Memory B cell (primary cell): ENCODE results near the gene OR2S2.

Source experiments
- ATAC-seq: fragments of 150-1000 bp; cut with Tn5 transposase; 2 replicates; pipeline ENCODE4 v1.10.0; 2021; ENCODE audit warnings: low read depth, mild to moderate bottlenecking, moderate library complexity
- DNase-seq, 2 donors: peaks; one replicate each; pipeline ENCODE4 v3.0.0; 2022; ENCODE audit warnings: low spot score in 2 of 2
- H3K27ac Mint-ChIP-seq: one replicate; pipeline ENCODE4 v1.8.0; 2022; ENCODE audit warnings: mild to moderate bottlenecking, moderate library complexity, mixed read lengths
- H3K27me3 Mint-ChIP-seq: one replicate; pipeline ENCODE4 v1.8.0; 2022; ENCODE audit warnings: mixed read lengths
- H3K36me3 Mint-ChIP-seq: one replicate; pipeline ENCODE4 v1.8.0; 2022; ENCODE audit warnings: mild to moderate bottlenecking, mixed read lengths
- H3K4me1 Mint-ChIP-seq: one replicate; pipeline ENCODE4 v1.8.0; 2022; ENCODE audit warnings: mixed read lengths
- H3K4me3 Mint-ChIP-seq: one replicate; pipeline ENCODE4 v1.8.0; 2022; ENCODE audit warnings: mild to moderate bottlenecking, moderate library complexity, mixed read lengths
- H3K9me3 Mint-ChIP-seq: one replicate; pipeline ENCODE4 v1.8.0; 2022; ENCODE audit warnings: mixed read lengths

OR2S2 gene

DNA sequence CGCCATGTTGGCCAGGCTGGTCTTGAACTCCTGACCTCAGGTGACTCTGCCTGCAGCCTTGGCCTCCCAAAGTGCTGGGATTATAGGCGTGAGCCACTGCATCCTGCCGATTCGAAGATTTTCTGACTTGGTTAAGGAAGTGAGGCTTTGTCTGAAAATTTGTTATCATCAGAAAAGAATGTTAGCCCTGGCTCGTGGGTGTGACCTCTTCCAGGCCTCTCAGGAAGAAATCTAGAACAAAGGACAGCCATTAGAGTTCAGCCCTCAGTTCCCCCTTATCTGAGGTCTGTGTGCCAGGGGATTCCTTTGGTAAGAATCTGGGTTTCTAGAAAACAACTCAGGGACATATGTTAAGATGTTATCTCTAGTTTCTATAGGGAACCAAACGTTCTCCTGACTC is 6.2 kb downstream of the OR2S2 start:
- H3K9me3 Mint-ChIP-seq, result no peaks in the 10 kb centered on the region
- DNase-seq (no peak), ATAC-seq (no peak)
- H3K27ac Mint-ChIP-seq, result no peak overlapping the region
- H3K27me3 Mint-ChIP-seq, result peaks cover 18% of the 10 kb centered on the region
- H3K4me3 Mint-ChIP-seq, result no peak overlapping the region
- no peaks in the 10 kb centered on the region for H3K4me1 Mint-ChIP-seq
- H3K36me3 Mint-ChIP-seq, result no peaks in the 10 kb centered on the region

GRCh38 chr9:35948901-35949318 is 9.0 kb downstream of the OR2S2 start:
- H3K27ac Mint-ChIP-seq, result no peak overlapping the region
- peaks cover 17% of the 10 kb centered on the region for H3K27me3 Mint-ChIP-seq
- H3K4me1 Mint-ChIP-seq, result peaks cover 4% of the 10 kb centered on the region
- H3K4me3 Mint-ChIP-seq, result no peak overlapping the region
- DNase-seq, result no peak
- ATAC-seq, result no peak
- no peaks in the 10 kb centered on the region for H3K36me3 Mint-ChIP-seq
- no peaks in the 10 kb centered on the region for H3K9me3 Mint-ChIP-seq

GRCh38 chr9:35948451-35948850 is 9.5 kb downstream of the OR2S2 start:
- Mint-ChIP-seq H3K27me3 (peaks cover 17% of the 10 kb centered on the region), H3K4me3 (no peak overlapping the region), H3K36me3 (no peaks in the 10 kb centered on the region), H3K4me1 (peaks cover 4% of the 10 kb centered on the region), H3K27ac (no peak overlapping the region), H3K9me3 (no peaks in the 10 kb centered on the region)
- ATAC-seq (no peak), DNase-seq (no peak)

DNA sequence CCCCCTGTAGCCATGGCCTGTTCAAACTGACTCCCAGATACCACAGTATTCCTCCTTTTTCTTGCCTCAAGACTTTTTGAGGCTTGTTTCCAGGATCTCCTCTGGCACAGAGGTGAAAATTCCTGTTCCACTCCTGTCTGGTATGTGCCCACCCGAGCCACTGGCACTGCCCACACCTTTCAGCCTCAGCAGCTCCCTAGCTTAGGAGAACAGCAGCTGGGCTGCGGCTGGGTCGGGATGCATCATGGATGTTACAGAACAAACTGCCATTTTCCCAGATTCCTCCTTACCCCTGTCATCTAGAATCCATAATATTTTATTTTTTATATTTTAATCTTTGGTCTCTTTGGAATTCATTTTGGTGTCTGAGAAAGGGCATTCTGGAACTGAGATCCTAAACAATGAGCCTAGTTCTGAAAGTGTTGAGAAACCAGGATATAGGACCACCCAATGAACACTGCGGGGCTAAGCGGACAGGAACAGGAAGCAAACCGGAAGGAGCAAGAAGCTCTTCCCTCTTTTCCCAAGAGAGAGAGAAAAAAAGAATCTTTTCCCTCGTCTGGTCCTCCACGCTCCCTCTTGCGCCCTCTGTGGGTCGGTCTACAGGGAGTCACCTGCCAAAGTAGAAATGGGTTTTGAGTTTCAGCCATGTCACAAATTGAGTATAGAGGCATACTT is 12.5 kb downstream of the OR2S2 start:
- Mint-ChIP-seq H3K4me3 (no peak overlapping the region), H3K4me1 (peaks cover 4% of the 10 kb centered on the region), H3K9me3 (no peaks in the 10 kb centered on the region), H3K27me3 (peaks cover 13% of the 10 kb centered on the region), H3K36me3 (no peaks in the 10 kb centered on the region), H3K27ac (no peak overlapping the region)
- DNase-seq, result peak; percentile 53 to 55
- ATAC-seq, result peak; percentile 69

- ATAC-seq (no peak), DNase-seq (no peak)
- no peaks in the 10 kb centered on the region for H3K9me3 Mint-ChIP-seq
- H3K27me3 Mint-ChIP-seq, result peaks cover 13% of the 10 kb centered on the region
- H3K27ac Mint-ChIP-seq, result no peak overlapping the region
- peaks cover 4% of the 10 kb centered on the region for H3K4me1 Mint-ChIP-seq
- no peaks in the 10 kb centered on the region for H3K36me3 Mint-ChIP-seq
- H3K4me3 Mint-ChIP-seq, result no peak overlapping the region
These were observed 13.1 kb downstream of the OR2S2 start for GRCh38 chr9:35944841-35945240.

DNA sequence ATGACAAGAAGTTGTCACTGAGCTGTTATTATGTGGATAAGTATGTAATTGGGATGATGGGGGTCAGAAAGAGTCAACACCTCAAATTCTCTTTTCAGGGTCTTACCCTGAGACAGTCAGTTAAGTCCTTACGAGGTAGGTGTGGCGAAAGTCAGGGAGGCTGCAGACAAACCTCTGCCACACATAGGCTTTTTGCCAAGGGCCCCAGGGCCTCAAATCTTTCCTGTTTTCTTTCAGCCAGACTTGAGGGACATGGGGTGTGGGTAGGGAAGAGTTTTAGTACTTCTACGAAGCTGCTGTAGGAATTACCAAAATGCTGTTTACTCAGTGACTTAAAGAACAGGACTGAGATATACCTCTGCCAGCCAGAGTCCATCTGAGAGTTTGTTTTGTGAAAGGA is 13.8 kb downstream of the OR2S2 start:
- ATAC-seq (no peak), DNase-seq (no peak)
- Mint-ChIP-seq H3K27me3 (peaks cover 11% of the 10 kb centered on the region), H3K36me3 (no peaks in the 10 kb centered on the region), H3K27ac (no peak overlapping the region), H3K4me3 (no peak overlapping the region), H3K9me3 (no peaks in the 10 kb centered on the region), H3K4me1 (peaks cover 4% of the 10 kb centered on the region)

DNA sequence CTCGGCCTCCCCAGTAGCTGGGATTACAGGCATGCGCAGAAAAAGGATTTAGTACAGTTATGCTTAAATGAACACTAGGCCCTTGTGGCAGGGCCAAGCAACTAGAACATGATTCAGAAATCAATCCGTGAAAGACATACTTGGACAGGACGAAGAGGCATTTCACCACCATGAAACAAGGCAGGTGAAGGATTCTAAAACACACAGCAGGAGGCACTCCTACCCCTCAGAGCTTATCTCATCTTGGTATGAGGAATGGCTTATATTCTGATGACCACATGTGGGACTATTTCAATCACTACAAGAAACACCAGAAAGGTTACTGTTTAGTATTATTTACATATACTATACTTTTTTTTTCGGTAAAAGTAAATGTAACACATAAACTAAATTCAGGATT is 15.7 kb downstream of the OR2S2 start:
- H3K4me3 Mint-ChIP-seq, result no peak overlapping the region
- H3K27me3 Mint-ChIP-seq, result peaks cover 8% of the 10 kb centered on the region
- ATAC-seq, result no peak
- peaks cover 1% of the 10 kb centered on the region for H3K9me3 Mint-ChIP-seq
- no peak overlapping the region for H3K27ac Mint-ChIP-seq
- DNase-seq, result no peak
- H3K36me3 Mint-ChIP-seq, result no peaks in the 10 kb centered on the region
- peaks cover 6% of the 10 kb centered on the region for H3K4me1 Mint-ChIP-seq

DNA sequence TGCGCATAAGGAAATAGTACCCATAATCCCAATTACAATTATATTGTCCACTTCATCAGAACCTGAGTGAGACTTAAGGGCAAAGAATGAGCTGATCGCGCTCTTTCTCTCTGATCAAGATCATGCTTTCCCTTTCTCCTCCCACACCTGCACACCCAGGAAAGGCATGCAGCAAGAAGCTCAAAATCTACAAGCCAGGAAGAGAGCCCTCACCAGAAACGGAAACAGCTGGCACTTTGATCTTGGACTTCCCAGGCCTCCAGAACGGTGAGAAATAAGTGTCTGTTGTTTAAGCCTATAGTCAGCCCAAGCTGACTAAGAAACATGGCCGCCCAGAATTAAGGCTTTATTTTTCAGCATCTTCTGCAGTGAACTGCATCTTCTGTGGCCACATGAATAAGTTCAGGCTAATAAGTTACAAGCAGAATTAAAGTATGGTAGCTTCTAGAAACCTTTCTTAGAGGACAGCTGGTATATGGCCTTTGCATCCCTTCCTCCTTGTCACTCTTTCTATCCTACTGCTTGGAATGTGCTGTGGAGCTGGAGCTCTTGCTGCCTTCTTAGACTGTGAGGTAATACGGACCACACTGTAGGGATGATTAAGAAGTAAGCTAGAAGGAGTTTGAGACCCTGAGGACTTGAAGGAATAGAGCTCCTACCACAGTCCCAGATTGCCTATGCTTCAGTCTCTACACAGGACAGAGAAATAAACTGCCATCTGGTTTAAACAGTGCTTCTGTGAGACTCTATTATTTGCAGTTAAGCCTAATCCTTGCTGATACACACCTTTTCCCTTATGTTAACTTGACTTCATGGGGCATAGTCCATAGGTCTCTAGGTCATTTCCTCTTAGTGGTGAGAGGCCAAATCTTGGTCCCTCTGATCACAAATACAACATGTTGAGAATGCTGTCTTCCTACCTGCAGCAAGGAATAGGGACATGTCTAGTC is 17.2 kb downstream of the OR2S2 start:
- H3K9me3 Mint-ChIP-seq, result peaks cover 4% of the 10 kb centered on the region
- H3K4me3 Mint-ChIP-seq, result no peak overlapping the region
- H3K36me3 Mint-ChIP-seq, result no peaks in the 10 kb centered on the region
- DNase-seq, result no peak
- peaks cover 8% of the 10 kb centered on the region for H3K4me1 Mint-ChIP-seq
- peaks cover 9% of the 10 kb centered on the region for H3K27me3 Mint-ChIP-seq
- ATAC-seq, result peak; percentile 9
- no peak overlapping the region for H3K27ac Mint-ChIP-seq

DNA sequence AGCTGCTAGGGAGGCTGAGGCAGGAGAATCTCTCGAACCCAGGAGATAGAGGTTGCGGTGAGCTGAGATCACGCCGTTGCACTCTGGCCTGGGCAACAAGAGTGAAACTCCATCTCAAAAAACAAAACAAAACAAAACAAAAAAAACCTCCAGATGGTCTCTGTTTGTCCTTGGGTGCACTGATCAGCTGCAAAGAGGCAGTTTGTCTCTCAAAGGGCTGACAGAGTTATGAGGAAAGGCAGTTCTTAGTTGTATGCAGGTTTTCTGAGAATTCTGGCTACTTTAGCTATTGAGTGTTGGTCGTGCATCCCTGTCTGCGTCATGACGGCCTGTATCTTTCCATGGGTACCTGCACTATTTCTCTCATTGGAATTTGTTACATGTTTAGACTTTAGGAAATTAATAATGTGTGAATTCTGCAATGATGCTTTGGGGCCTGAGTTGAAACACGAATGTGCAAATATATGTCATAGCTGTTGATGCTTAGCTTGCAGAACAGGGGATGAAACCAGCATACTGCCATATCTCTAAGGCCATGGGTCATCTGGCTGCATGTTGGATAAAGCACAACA is 18.2 kb downstream of the OR2S2 start:
- Mint-ChIP-seq H3K4me1 (peaks cover 6% of the 10 kb centered on the region), H3K4me3 (no peak overlapping the region), H3K36me3 (no peaks in the 10 kb centered on the region), H3K9me3 (peaks cover 4% of the 10 kb centered on the region), H3K27ac (no peak overlapping the region), H3K27me3 (peaks cover 8% of the 10 kb centered on the region)
- no peak for ATAC-seq
- DNase-seq, result no peak

DNA sequence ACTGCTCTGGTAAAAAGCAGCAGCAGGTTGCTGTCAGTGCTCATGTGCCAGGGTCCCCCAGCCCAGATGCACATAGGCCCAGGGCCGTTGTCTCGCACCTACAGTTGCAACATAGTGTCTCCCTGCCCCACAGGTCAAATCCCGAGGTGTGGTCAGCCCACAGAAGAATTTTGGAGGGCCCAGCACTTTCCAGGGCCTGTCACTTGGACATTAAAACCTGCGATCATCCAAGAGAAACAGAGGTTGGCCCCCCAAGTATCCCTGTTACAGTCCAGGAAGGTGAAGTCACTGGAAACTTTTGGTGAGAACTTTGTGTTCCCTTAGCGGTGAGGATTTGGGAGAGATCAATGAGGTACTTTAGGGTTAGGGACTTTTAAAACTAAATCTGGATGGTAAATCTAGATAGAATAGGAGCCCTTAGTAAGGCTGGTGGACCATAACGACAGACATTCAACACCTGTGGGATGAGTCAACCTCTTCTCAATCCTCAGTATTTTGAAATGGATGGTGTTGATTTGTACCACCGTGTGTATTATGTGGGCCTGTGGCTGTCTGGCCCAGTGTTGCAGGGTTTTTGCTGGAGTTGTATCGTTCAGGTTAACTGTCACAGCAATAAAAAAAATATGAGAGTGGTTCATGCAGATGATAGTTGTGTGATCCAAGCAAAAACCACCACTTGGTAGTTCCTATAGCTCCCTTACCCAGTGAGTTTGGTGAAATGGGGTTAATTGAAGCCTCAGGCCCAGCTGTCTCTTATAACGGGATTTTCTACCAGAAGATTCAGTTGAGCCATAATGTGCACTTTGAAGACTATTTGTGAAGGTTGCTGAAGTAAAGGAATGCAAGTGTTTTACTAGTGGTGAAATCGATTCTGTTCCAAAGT is 19.2 kb downstream of the OR2S2 start:
- H3K27ac Mint-ChIP-seq, result no peak overlapping the region
- peaks cover 6% of the 10 kb centered on the region for H3K4me1 Mint-ChIP-seq
- peaks cover 9% of the 10 kb centered on the region for H3K27me3 Mint-ChIP-seq
- ATAC-seq (no peak), DNase-seq (no peak)
- H3K36me3 Mint-ChIP-seq, result no peaks in the 10 kb centered on the region
- H3K4me3 Mint-ChIP-seq, result no peak overlapping the region
- H3K9me3 Mint-ChIP-seq, result peaks cover 4% of the 10 kb centered on the region

DNA sequence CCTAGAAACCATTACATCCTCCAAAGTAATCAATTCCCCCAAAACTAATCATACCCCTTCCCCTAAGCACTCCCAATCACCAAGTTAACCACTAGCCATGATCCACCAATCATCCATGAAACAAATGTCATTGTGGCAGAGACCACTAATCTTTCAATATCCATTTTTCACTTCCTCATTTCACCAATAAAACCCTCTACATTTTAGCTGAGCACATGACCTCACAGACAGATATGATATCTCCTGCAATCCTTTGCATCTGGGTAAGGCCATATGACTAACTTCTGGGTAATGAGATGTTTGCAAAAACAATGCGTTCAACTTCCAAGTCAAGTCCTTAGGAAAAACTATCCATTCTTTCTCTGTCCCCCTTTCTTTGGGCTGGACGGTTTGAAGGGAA is 20.7 kb downstream of the OR2S2 start:
- Mint-ChIP-seq H3K4me1 (peaks cover 8% of the 10 kb centered on the region), H3K36me3 (no peaks in the 10 kb centered on the region), H3K27me3 (peaks cover 8% of the 10 kb centered on the region), H3K9me3 (peaks cover 4% of the 10 kb centered on the region), H3K4me3 (no peak overlapping the region), H3K27ac (no peak overlapping the region)
- peak; percentile 86 for ATAC-seq
- DNase-seq, result no peak

- peaks cover 8% of the 10 kb centered on the region for H3K4me1 Mint-ChIP-seq
- DNase-seq (no peak), ATAC-seq (no peak)
- H3K4me3 Mint-ChIP-seq, result no peak overlapping the region
- H3K9me3 Mint-ChIP-seq, result peaks cover 4% of the 10 kb centered on the region
- H3K27ac Mint-ChIP-seq, result no peak overlapping the region
- peaks cover 11% of the 10 kb centered on the region for H3K27me3 Mint-ChIP-seq
- no peaks in the 10 kb centered on the region for H3K36me3 Mint-ChIP-seq
These were observed 22.0 kb downstream of the OR2S2 start for GRCh38 chr9:35935755-35936509.

- Mint-ChIP-seq H3K4me3 (no peak overlapping the region), H3K36me3 (no peaks in the 10 kb centered on the region), H3K4me1 (peaks cover 8% of the 10 kb centered on the region), H3K9me3 (peaks cover 4% of the 10 kb centered on the region), H3K27ac (no peak overlapping the region), H3K27me3 (peaks cover 11% of the 10 kb centered on the region)
- DNase-seq (no peak), ATAC-seq (no peak)
These were observed 22.7 kb downstream of the OR2S2 start for GRCh38 chr9:35935261-35935660.
